Natural killer cell (primary cell): ENCODE data around the gene MACROD2. TPM values are rescaled to one million over a fixed set of nuclear protein-coding genes. Genes with fewer than 3 reads are reported as not detected.

ENCODE experiments used
- ATAC-seq, 3 donors: fragments of 150-1000 bp in 2 of 3; fragments of 200-7000 bp in 1 of 3; cut with Tn5 transposase; 1 replicate in 1 of 3; 2 replicates in 2 of 3; pipeline ENCODE4 v1.10.0; 2021; ENCODE audit warnings: mild to moderate bottlenecking in 2 of 3, moderate library complexity in 2 of 3
- DNase-seq, 2 donors: peaks; one replicate each; pipeline versions ENCODE4 v3.0.0 to v3.0.0-alpha.2; 2013 to 2021; ENCODE audit warnings: mixed read lengths in 1 of 2
- H3K27ac ChIP-seq: one replicate; pipeline ENCODE4 v1.5.1; 2013; ENCODE audit warnings: mild to moderate bottlenecking, low read length
- H3K27me3 ChIP-seq: one replicate; pipeline ENCODE4 v1.6.1; 2013; ENCODE audit warnings: low read length; ENCODE audit not compliant: control insufficient read depth, insufficient read depth
- H3K36me3 ChIP-seq: one replicate; pipeline ENCODE4 v1.6.1; 2013; ENCODE audit warnings: low read length; ENCODE audit not compliant: control insufficient read depth, insufficient read depth
- H3K4me1 ChIP-seq: one replicate; pipeline ENCODE4 v1.6.1; 2013; ENCODE audit warnings: low read length; ENCODE audit not compliant: control insufficient read depth, insufficient read depth
- H3K4me3 ChIP-seq: one replicate; pipeline ENCODE4 v1.5.1; 2013; ENCODE audit warnings: low read length
- H3K9me3 ChIP-seq: one replicate; pipeline ENCODE4 v1.6.1; 2013; ENCODE audit warnings: low read length; ENCODE audit not compliant: control insufficient read depth, insufficient read depth
- H3K27ac Mint-ChIP-seq, 2 donors: one replicate each; pipeline ENCODE4 v1.8.0; 2022; ENCODE audit warnings: mild to moderate bottlenecking in 2 of 2, mixed read lengths in 2 of 2, moderate library complexity in 1 of 2
- H3K27me3 Mint-ChIP-seq, 2 donors: one replicate each; pipeline ENCODE4 v1.8.0; 2022; ENCODE audit warnings: low read depth in 2 of 2, mixed read lengths in 2 of 2
- H3K36me3 Mint-ChIP-seq: one replicate; pipeline ENCODE4 v1.8.0; 2022; ENCODE audit warnings: mixed read lengths
- H3K4me1 Mint-ChIP-seq, 2 donors: one replicate each; pipeline ENCODE4 v1.8.0; 2022; ENCODE audit warnings: mixed read lengths in 2 of 2
- H3K4me3 Mint-ChIP-seq: one replicate; pipeline ENCODE4 v1.8.0; 2022; ENCODE audit warnings: mild to moderate bottlenecking, moderate library complexity, mixed read lengths
- H3K9me3 Mint-ChIP-seq, 2 donors: one replicate each; pipeline ENCODE4 v1.8.0; 2022; ENCODE audit warnings: mixed read lengths in 2 of 2
- WGBS: methylation state at CpG from one replicate; pipeline ENCODE4 v1.1.7; 2013; ENCODE audit warnings: missing lambda C conversion rate; ENCODE audit not compliant: insufficient coverage; 5-methylcytosine and 5-hydroxymethylcytosine counted together
- intact Hi-C: fragments of 100-400 bp; cut with micrococcal nuclease; formaldehyde crosslinking; loops from one replicate; pipeline ENCODE4 v1.14.2; 2022
- total RNA-seq, 4 donors: library from RNA; stranded (reverse); fragments of 120-200 nt in 1 of 4; gene quantifications; one replicate each; pipeline versions ENCODE4 v1.2.3 to v1.2.4, GENCODE V29; 2013 to 2022
- TF ChIP-seq, protein P1 (sequence below): fragments of 200-600 bp; IDR thresholded peaks from one replicate; pipeline ENCODE4 v1.8.0; 2022; ENCODE audit warnings: antibody characterized with exemption

Gene MACROD2
- total RNA-seq, 3 donors from 2014 or later (not counting 1 experiment from before 2014, with no cell fraction given): 0.19 to 0.88 TPM; not detected in 1

DNA sequence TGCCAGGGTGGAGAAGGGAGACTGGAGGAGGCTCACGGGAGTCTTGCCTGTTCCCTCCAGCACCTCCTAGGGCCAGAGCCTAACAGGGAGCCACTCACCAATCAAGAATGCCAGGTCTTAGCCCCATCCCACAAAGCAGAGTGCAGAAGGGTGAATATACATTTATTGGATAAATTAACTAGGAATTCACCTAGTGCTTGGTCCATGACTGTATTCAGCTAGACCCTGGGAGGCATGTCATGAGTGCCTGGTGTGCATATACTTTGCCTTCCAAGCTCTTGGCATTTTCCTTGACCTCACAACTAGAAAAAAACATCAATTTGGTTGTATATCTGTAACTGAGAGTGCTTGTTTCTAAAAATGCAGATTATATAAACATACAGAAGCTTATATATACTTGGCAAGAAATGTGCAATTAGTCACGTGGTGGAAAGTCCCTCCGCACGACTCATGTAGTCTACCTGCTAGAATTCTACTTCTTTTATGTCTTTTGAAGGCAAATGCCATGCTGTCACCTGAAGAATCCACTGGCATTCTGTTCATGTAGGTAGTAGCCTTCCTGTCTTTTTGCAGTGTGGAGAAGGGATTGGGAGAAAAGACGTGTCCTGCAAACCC, 1586.9 kb downstream of the MACROD2 start:
- H3K4me3 ChIP-seq: no peak overlapping the region
- no peak for ATAC-seq
- WGBS: 79% methylated on average over 4 of the region's 5 CpGs

DNA sequence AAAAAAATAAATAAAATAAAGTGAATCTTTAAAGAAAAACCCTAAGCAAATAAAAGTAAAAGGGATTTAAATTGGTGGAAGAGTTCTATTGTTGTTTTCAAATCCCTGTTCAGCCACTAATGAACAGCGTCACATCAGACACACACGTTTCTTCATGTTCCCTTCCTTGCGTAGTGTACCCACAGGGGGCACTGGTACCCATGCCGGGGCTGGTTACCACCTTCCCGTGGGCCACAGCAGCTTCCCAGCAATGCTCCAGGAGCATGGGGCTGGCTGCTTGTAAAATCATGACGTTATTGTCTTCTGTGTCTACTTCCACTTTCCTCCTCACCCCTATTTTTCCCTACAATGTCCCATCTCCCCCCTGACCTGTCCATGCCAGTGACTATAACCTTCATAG, 1589.2 kb downstream of the MACROD2 start:
- Histone ChIP-seq H3K27ac (no peak overlapping the region), H3K36me3 (no peaks in the 10 kb centered on the region), H3K4me1 (no peaks in the 10 kb centered on the region), H3K27me3 (no peaks in the 10 kb centered on the region), H3K9me3 (no peaks in the 10 kb centered on the region), H3K4me3 (no peak overlapping the region)
- DNase-seq (no peak), ATAC-seq (no peak)
- Mint-ChIP-seq H3K36me3 (no peaks in the 10 kb centered on the region), H3K9me3 (peaks cover 3 to 9% of the 10 kb centered on the region in 2 donors), H3K27me3 (peaks cover 0 to 4% of the 10 kb centered on the region in 2 donors), H3K27ac (no peak overlapping the region), H3K4me1 (no peaks in the 10 kb centered on the region), H3K4me3 (no peak overlapping the region)
- TF ChIP-seq, protein P1, sequence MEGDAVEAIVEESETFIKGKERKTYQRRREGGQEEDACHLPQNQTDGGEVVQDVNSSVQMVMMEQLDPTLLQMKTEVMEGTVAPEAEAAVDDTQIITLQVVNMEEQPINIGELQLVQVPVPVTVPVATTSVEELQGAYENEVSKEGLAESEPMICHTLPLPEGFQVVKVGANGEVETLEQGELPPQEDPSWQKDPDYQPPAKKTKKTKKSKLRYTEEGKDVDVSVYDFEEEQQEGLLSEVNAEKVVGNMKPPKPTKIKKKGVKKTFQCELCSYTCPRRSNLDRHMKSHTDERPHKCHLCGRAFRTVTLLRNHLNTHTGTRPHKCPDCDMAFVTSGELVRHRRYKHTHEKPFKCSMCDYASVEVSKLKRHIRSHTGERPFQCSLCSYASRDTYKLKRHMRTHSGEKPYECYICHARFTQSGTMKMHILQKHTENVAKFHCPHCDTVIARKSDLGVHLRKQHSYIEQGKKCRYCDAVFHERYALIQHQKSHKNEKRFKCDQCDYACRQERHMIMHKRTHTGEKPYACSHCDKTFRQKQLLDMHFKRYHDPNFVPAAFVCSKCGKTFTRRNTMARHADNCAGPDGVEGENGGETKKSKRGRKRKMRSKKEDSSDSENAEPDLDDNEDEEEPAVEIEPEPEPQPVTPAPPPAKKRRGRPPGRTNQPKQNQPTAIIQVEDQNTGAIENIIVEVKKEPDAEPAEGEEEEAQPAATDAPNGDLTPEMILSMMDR: no peak
- intact Hi-C loops: no loop called here
- WGBS: 79% methylated on average over 6 of the region's 6 CpGs

More for the DNA sequence above, 1586.9 kb downstream of the MACROD2 start:
- H3K27me3 Mint-ChIP-seq: peaks cover 0 to 4% of the 10 kb centered on the region in 2 donors
- peaks cover 3 to 6% of the 10 kb centered on the region in 2 donors for H3K9me3 Mint-ChIP-seq
- H3K9me3 ChIP-seq: no peaks in the 10 kb centered on the region
- DNase-seq: no peak
- H3K27ac Mint-ChIP-seq: no peak overlapping the region
- H3K4me3 Mint-ChIP-seq: no peak overlapping the region
- no peak overlapping the region for H3K27ac ChIP-seq
- H3K4me1 ChIP-seq: no peaks in the 10 kb centered on the region
- no peaks in the 10 kb centered on the region for H3K36me3 ChIP-seq
- no peaks in the 10 kb centered on the region for H3K4me1 Mint-ChIP-seq
- H3K36me3 Mint-ChIP-seq: no peaks in the 10 kb centered on the region
- intact Hi-C loops: no loop called here
- H3K27me3 ChIP-seq: no peaks in the 10 kb centered on the region
- TF ChIP-seq, protein P1: no peak

DNA sequence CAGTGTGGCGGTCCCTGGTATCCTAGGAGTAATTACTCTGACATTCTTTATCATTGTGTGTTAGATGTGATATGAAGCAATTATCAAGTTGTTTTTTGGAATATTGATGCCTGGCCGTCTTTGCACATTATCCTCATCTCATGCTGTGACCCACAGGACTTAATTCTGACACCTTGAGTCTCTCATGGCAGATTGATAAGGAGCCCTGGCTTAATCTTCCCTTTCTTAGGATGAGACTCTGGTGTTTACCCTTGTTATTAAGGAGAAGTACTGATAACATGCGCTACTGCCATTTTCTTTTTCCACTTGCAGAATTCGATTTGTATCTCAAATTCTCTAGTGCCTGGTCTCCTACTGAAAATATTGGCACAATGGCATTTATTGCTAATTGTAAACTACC, 1597.8 kb downstream of the MACROD2 start:
- no peaks in the 10 kb centered on the region for H3K27me3 ChIP-seq
- Mint-ChIP-seq H3K4me3 (no peak overlapping the region), H3K36me3 (no peaks in the 10 kb centered on the region), H3K27ac (no peak overlapping the region), H3K4me1 (no peaks in the 10 kb centered on the region), H3K27me3 (no peaks in the 10 kb centered on the region), H3K9me3 (peaks cover 0 to 6% of the 10 kb centered on the region in 2 donors)
- DNase-seq (no peak), ATAC-seq (no peak)
- H3K27ac ChIP-seq: no peak overlapping the region
- no peaks in the 10 kb centered on the region for H3K36me3 ChIP-seq
- WGBS: 90% methylated on average over 4 of the region's 4 CpGs
- TF ChIP-seq, protein P1: no peak
- no peaks in the 10 kb centered on the region for H3K4me1 ChIP-seq
- intact Hi-C loops: no loop called here
- no peak overlapping the region for H3K4me3 ChIP-seq
- no peaks in the 10 kb centered on the region for H3K9me3 ChIP-seq

DNA sequence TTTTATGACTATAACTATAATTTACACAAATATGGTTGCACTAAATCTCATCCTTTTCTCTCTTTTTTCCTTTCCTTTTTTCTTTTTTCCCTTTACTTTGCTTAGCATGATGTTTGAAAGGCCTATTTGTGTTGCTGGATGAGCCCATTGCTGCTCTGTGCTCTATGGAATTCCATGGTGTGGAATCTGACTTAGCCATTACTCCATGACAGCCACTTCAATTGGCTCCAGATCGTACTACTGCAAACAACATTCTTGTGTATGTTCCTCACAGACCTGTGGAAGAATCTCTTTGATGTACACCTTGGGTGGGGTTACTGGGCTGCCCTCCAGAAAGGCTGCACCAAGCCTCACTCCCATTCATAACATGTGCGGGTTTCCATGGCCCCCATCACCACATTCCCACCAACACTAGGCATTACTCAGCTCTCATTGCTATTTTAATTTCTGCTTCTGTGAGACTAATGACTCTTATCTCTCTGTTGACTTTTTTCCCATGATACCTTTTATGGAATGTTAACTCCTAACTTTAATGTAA, 1598.9 kb downstream of the MACROD2 start:
- H3K9me3 Mint-ChIP-seq: peaks cover 0 to 2% of the 10 kb centered on the region in 2 donors
- Histone ChIP-seq H3K27ac (no peak overlapping the region), H3K27me3 (no peaks in the 10 kb centered on the region), H3K4me3 (no peak overlapping the region), H3K36me3 (no peaks in the 10 kb centered on the region), H3K4me1 (no peaks in the 10 kb centered on the region), H3K9me3 (no peaks in the 10 kb centered on the region)
- ATAC-seq: no peak
- no peak overlapping the region for H3K27ac Mint-ChIP-seq
- no peaks in the 10 kb centered on the region for H3K36me3 Mint-ChIP-seq
- H3K4me1 Mint-ChIP-seq: no peaks in the 10 kb centered on the region
- H3K4me3 Mint-ChIP-seq: no peak overlapping the region
- H3K27me3 Mint-ChIP-seq: no peaks in the 10 kb centered on the region
- WGBS: 100% methylated on average over 1 of the region's 2 CpGs
- intact Hi-C loops: no loop called here
- TF ChIP-seq, protein P1: no peak
- DNase-seq: no peak
